Fibroblast of lung (primary cell): Measurements from ENCODE around the gene RUNX2.

Source experiments
- CTCF ChIP-seq, 2 donors: IDR thresholded peaks in 1 of 2; conservative IDR thresholded peaks in 1 of 2; 1 replicate in 1 of 2; 2 replicates in 1 of 2; pipeline ENCODE4 v1.5.1; 2011 to 2012; ENCODE audit warnings: low read length in 2 of 2, control low read depth in 1 of 2, inconsistent platforms in 1 of 2, low read depth in 1 of 2, mild to moderate bottlenecking in 1 of 2
- EZH2 ChIP-seq: IDR thresholded peaks from 2 replicates; pipeline ENCODE4 v1.5.1; 2012; ENCODE audit warnings: low read length, control low read depth, mild to moderate bottlenecking; ENCODE audit errors: missing control alignments

GRCh38 chr6:45663251-45664221 is 335.4 kb downstream of the RUNX2 start:
- TF ChIP-seq CTCF (conservative IDR thresholded peaks at IDR 0.05 in 1 of 2, IDR thresholded peaks at IDR 0.05 in 1 of 2; ENCODE audit: low read depth in 1 of 2, low read length in 2 of 2) = peak in 1 of 2 donors; percentile 4
- TF ChIP-seq EZH2 = no peak
